Measurements from ENCODE around the gene ETV3L. TPM values are rescaled to one million over a fixed set of nuclear protein-coding genes. Genes with fewer than 3 reads are reported as not detected.

The ETV3L gene
- total RNA-seq, 1 donor from 2014 or later, result not detected

- no peaks in the 10 kb centered on the region for H3K36me3 ChIP-seq (ENCODE audit: control insufficient read depth, insufficient read depth, low read length)
- H3K27me3 ChIP-seq (ENCODE audit: control insufficient read depth, insufficient read depth, low read length), result peaks cover 54% of the 10 kb centered on the region
- TF ChIP-seq CTCF (IDR thresholded peaks at IDR 0.05; ENCODE audit: insufficient read depth, low read length, poor library complexity, severe bottlenecking), result no peak
Measured at GRCh38 chr1:157112186-157112867, 12.7 kb upstream of the ETV3L start.

GRCh38 chr1:157111396-157112165, 12.0 kb upstream of the ETV3L start:
- DNase-seq (ENCODE audit: low read depth), result no peak
- no peaks in the 10 kb centered on the region for H3K36me3 ChIP-seq (ENCODE audit: control insufficient read depth, insufficient read depth, low read length)
- no peak for TF ChIP-seq CTCF (IDR thresholded peaks at IDR 0.05; ENCODE audit: insufficient read depth, low read length, poor library complexity, severe bottlenecking)
- no peak overlapping the region for H3K4me3 ChIP-seq (ENCODE audit: low read depth, low read length)
- H3K27me3 ChIP-seq (ENCODE audit: control insufficient read depth, insufficient read depth, low read length), result peaks cover 60% of the 10 kb centered on the region

More at GRCh38 chr1:157112186-157112867, 12.7 kb upstream of the ETV3L start:
- no peak overlapping the region for H3K4me3 ChIP-seq (ENCODE audit: low read depth, low read length)
- DNase-seq (ENCODE audit: low read depth), result no peak

GRCh38 chr1:157110686-157111085, 11.1 kb upstream of the ETV3L start:
- Histone ChIP-seq H3K36me3 (ENCODE audit: control insufficient read depth, insufficient read depth, low read length) (no peaks in the 10 kb centered on the region), H3K4me3 (ENCODE audit: low read depth, low read length) (no peak overlapping the region), H3K27me3 (ENCODE audit: control insufficient read depth, insufficient read depth, low read length) (peaks cover 64% of the 10 kb centered on the region)
- TF ChIP-seq CTCF (IDR thresholded peaks at IDR 0.05; ENCODE audit: insufficient read depth, low read length, poor library complexity, severe bottlenecking), result no peak
- DNase-seq (ENCODE audit: low read depth), result no peak

GRCh38 chr1:157110003-157110402, 10.4 kb upstream of the ETV3L start:
- Histone ChIP-seq H3K4me3 (ENCODE audit: low read depth, low read length) (no peak overlapping the region), H3K27me3 (ENCODE audit: control insufficient read depth, insufficient read depth, low read length) (peaks cover 67% of the 10 kb centered on the region), H3K36me3 (ENCODE audit: control insufficient read depth, insufficient read depth, low read length) (no peaks in the 10 kb centered on the region)
- no peak for TF ChIP-seq CTCF (IDR thresholded peaks at IDR 0.05; ENCODE audit: insufficient read depth, low read length, poor library complexity, severe bottlenecking)
- no peak for DNase-seq (ENCODE audit: low read depth)

- no peak for DNase-seq (ENCODE audit: low read depth)
- H3K36me3 ChIP-seq (ENCODE audit: control insufficient read depth, insufficient read depth, low read length), result no peaks in the 10 kb centered on the region
- peaks cover 55% of the 10 kb centered on the region for H3K27me3 ChIP-seq (ENCODE audit: control insufficient read depth, insufficient read depth, low read length)
- TF ChIP-seq CTCF (IDR thresholded peaks at IDR 0.05; ENCODE audit: insufficient read depth, low read length, poor library complexity, severe bottlenecking), result no peak
- H3K4me3 ChIP-seq (ENCODE audit: low read depth, low read length), result no peak overlapping the region
Measured at GRCh38 chr1:157108448-157108847, 8.8 kb upstream of the ETV3L start.
